H1 (cell line): ENCODE data around the gene TSHB. TPM values are rescaled to one million over a fixed set of nuclear protein-coding genes. Genes with fewer than 3 reads are reported as not detected.

Source experiments
- CTCF ChIA-PET: fragments of 300-600 bp; sonication (Branson Sonifier 250); formaldehyde crosslinking; loops from one replicate; lab custom pipeline; 2021; ENCODE audit not compliant: partially characterized antibody; lab: Charles Lee
- POLR2A ChIA-PET: fragments of 300-600 bp; sonication (Branson Sonifier 250); formaldehyde crosslinking; loops from one replicate; lab custom pipeline; 2021; ENCODE audit warnings: inconsistent platforms; ENCODE audit not compliant: partially characterized antibody; lab: Charles Lee
- DNase-seq, 2 experiments: peaks; one replicate each; pipeline versions ENCODE4 v3.0.0 to v3.0.0-alpha.2; 2010 to 2022; ENCODE audit warnings: low spot score in 2 of 2, low read depth in 1 of 2, mixed read lengths in 1 of 2
- FAIRE-seq: peaks from 2 replicates; lab custom pipeline; 2011; peaks lifted over from hg19 to GRCh38; lab: Jason Lieb, UNC
- H2AFZ ChIP-seq: 2 replicates; pipeline ENCODE4 v1.8.1; 2012; ENCODE audit warnings: low read length, inconsistent platforms
- H2AK5ac ChIP-seq: 2 replicates; pipeline ENCODE4 v1.6.1; 2013; ENCODE audit warnings: low read depth, low read length
- H2BK120ac ChIP-seq: replicated peaks from 2 replicates; pipeline ENCODE3; 2013; ENCODE audit warnings: low read depth, low read length, inconsistent platforms
- H2BK12ac ChIP-seq: 2 replicates; pipeline ENCODE4 v1.6.1; 2013; ENCODE audit warnings: low read depth, low read length
- H2BK15ac ChIP-seq: 2 replicates; pipeline ENCODE4 v1.6.1; 2013; ENCODE audit warnings: low read length
- H2BK20ac ChIP-seq: 2 replicates; pipeline ENCODE4 v1.6.1; 2013; ENCODE audit warnings: low read length
- H2BK5ac ChIP-seq: 2 replicates; pipeline ENCODE4 v1.6.1; 2013; ENCODE audit warnings: low read depth, low read length
- H3K14ac ChIP-seq: 2 replicates; pipeline ENCODE4 v1.6.1; 2013; ENCODE audit warnings: inconsistent platforms; ENCODE audit not compliant: insufficient read length
- H3K18ac ChIP-seq: 2 replicates; pipeline ENCODE4 v1.6.1; 2013; ENCODE audit warnings: low read length; ENCODE audit errors: extremely low read depth
- H3K23ac ChIP-seq: 2 replicates; pipeline ENCODE4 v1.6.1; 2013; ENCODE audit warnings: inconsistent platforms; ENCODE audit not compliant: insufficient read length
- H3K23me2 ChIP-seq: 2 replicates; pipeline ENCODE4 v1.6.1; 2013; ENCODE audit warnings: low read depth, low read length
- H3K27ac ChIP-seq: 2 replicates; pipeline ENCODE4 v1.6.1; 2011; ENCODE audit warnings: low read depth, low read length, inconsistent platforms
- H3K27me3 ChIP-seq, 4 experiments: replicated peaks in 1 of 4; 1 replicate in 1 of 4; 2 replicates in 3 of 4; pipeline versions ENCODE4 v1.6.1 to v1.8.1; 2011 to 2013; ENCODE audit warnings: low read length in 3 of 4, mild to moderate bottlenecking in 3 of 4, inconsistent platforms in 2 of 4, mixed read lengths in 2 of 4, moderate library complexity in 1 of 4; ENCODE audit not compliant: control insufficient read depth in 3 of 4, insufficient read depth in 3 of 4; ENCODE audit errors: extremely low read depth in 1 of 4
- H3K36me3 ChIP-seq, 4 experiments: 2 replicates each; pipeline versions ENCODE4 v1.6.1 to v1.8.1; 2011 to 2013; ENCODE audit warnings: mild to moderate bottlenecking in 4 of 4, low read length in 3 of 4, moderate library complexity in 2 of 4, control low read depth in 1 of 4, inconsistent platforms in 1 of 4; ENCODE audit not compliant: insufficient read depth in 4 of 4, control insufficient read depth in 2 of 4
- H3K4ac ChIP-seq: replicated peaks from 2 replicates; pipeline ENCODE3; 2013; ENCODE audit warnings: low read length, low read depth, mixed read lengths, inconsistent platforms; ENCODE audit not compliant: insufficient read length
- H3K4me1 ChIP-seq, 4 experiments: replicated peaks in 1 of 4; 1 replicate in 1 of 4; 2 replicates in 3 of 4; pipeline versions ENCODE4 v1.6.1 to v1.8.1; 2011 to 2013; ENCODE audit warnings: low read length in 3 of 4, inconsistent platforms in 2 of 4, mixed read lengths in 1 of 4; ENCODE audit not compliant: insufficient read depth in 4 of 4, control insufficient read depth in 3 of 4
- H3K4me2 ChIP-seq, 2 experiments: 2 replicates each; pipeline versions ENCODE4 v1.6.1 to v1.8.1; 2011 to 2013; ENCODE audit warnings: low read depth in 2 of 2, low read length in 2 of 2, control low read depth in 1 of 2, inconsistent platforms in 1 of 2, mild to moderate bottlenecking in 1 of 2; ENCODE audit not compliant: insufficient read depth in 1 of 2
- H3K4me3 ChIP-seq, 4 experiments: fragments of 200-600, 300-600 bp in 1 of 4; sonication (generic), shearing (Covaris generic), sonication (Bioruptor Twin) in 1 of 4; 2 replicates each; pipeline versions ENCODE4 v1.5.1 to v1.8.1; 2011 to 2016; ENCODE audit warnings: low read length in 4 of 4, low read depth in 3 of 4, control low read depth in 2 of 4, inconsistent platforms in 2 of 4, mild to moderate bottlenecking in 2 of 4, mixed read lengths in 1 of 4, moderate library complexity in 1 of 4; ENCODE audit not compliant: insufficient read depth in 2 of 4; ENCODE audit errors: extremely low read depth in 1 of 4
- H3K56ac ChIP-seq: replicated peaks from 2 replicates; pipeline ENCODE3; 2013; ENCODE audit warnings: low read depth, mild to moderate bottlenecking, mixed read lengths, low read length, inconsistent platforms; ENCODE audit not compliant: insufficient read length
- H3K79me1 ChIP-seq: 2 replicates; pipeline ENCODE4 v1.6.1; 2013; ENCODE audit warnings: low read depth, low read length, control low read depth
- H3K79me2 ChIP-seq, 2 experiments: 2 replicates each; pipeline versions ENCODE4 v1.6.1 to v1.8.1; 2012 to 2013; ENCODE audit warnings: low read length in 2 of 2, mild to moderate bottlenecking in 2 of 2, inconsistent platforms in 1 of 2; ENCODE audit not compliant: insufficient read depth in 2 of 2, control insufficient read depth in 1 of 2
- H3K9ac ChIP-seq, 4 experiments: replicated peaks in 1 of 4; 1 replicate in 1 of 4; 2 replicates in 3 of 4; pipeline versions ENCODE4 v1.6.1 to v1.8.1; 2011 to 2013; ENCODE audit warnings: low read depth in 3 of 4, low read length in 3 of 4, control low read depth in 2 of 4, mild to moderate bottlenecking in 2 of 4, moderate library complexity in 2 of 4, inconsistent platforms in 1 of 4; ENCODE audit errors: extremely low read depth in 1 of 4
- H3K9me3 ChIP-seq, 2 experiments: 2 replicates each; pipeline versions ENCODE4 v1.6.1 to v1.8.1; 2012 to 2013; ENCODE audit warnings: mild to moderate bottlenecking in 2 of 2, moderate library complexity in 2 of 2, control low read depth in 1 of 2, inconsistent platforms in 1 of 2, low read depth in 1 of 2, low read length in 1 of 2, mixed read lengths in 1 of 2; ENCODE audit not compliant: insufficient read depth in 2 of 2
- H4K20me1 ChIP-seq, 2 experiments: replicated peaks in 1 of 2; 2 replicates each; pipeline versions ENCODE3 to v1.8.1; 2011 to 2013; ENCODE audit warnings: inconsistent platforms in 2 of 2, low read length in 2 of 2, mild to moderate bottlenecking in 1 of 2; ENCODE audit not compliant: insufficient read depth in 2 of 2, control insufficient read depth in 1 of 2
- H4K5ac ChIP-seq: 2 replicates; pipeline ENCODE4 v1.6.1; 2013; ENCODE audit warnings: low read length, low read depth, mixed read lengths, inconsistent platforms; ENCODE audit not compliant: insufficient read length
- H4K8ac ChIP-seq: 2 replicates; pipeline ENCODE4 v1.8.0; 2013; ENCODE audit warnings: mild to moderate bottlenecking, moderate library complexity, low read length, inconsistent platforms; ENCODE audit not compliant: insufficient read depth; ENCODE audit errors: extremely low read depth
- H4K91ac ChIP-seq: replicated peaks from 2 replicates; pipeline ENCODE3; 2013; ENCODE audit warnings: low read length, mixed read lengths, inconsistent platforms; ENCODE audit not compliant: insufficient read length
- CBX5 ChIP-seq: fragments of 300-800, 300-1000 bp; sonication (generic); IDR thresholded peaks from 2 replicates; pipeline ENCODE4 v1.7.1; 2016; ENCODE audit warnings: antibody characterized with exemption, low read length, low read depth
- CREB1 ChIP-seq: IDR thresholded peaks from 2 replicates; pipeline ENCODE4 v1.6.1; 2012; ENCODE audit warnings: inconsistent platforms
- CTBP2 ChIP-seq: IDR thresholded peaks from 2 replicates; pipeline ENCODE4 v1.7.0; 2011; ENCODE audit warnings: borderline replicate concordance, mild to moderate bottlenecking, moderate library complexity, mixed read lengths, low read length; ENCODE audit not compliant: insufficient read depth, insufficient read length
- CTCF ChIP-seq, 3 experiments: IDR thresholded peaks; 1 replicate in 2 of 3; 2 replicates in 1 of 3; pipeline versions ENCODE4 v1.5.1 to v1.6.1; 2011; ENCODE audit warnings: low read length in 3 of 3, mild to moderate bottlenecking in 3 of 3, inconsistent platforms in 2 of 3, low read depth in 1 of 3, moderate library complexity in 1 of 3; ENCODE audit not compliant: insufficient read depth in 1 of 3; ENCODE audit errors: control extremely low read depth in 1 of 3
- GABPA ChIP-seq: IDR thresholded peaks from 2 replicates; pipeline ENCODE4 v1.6.1; 2011; ENCODE audit warnings: mild to moderate bottlenecking, low read length, moderate library complexity, borderline replicate concordance; ENCODE audit not compliant: insufficient read depth
- JUN ChIP-seq: IDR thresholded peaks from 2 replicates; pipeline ENCODE4 v1.6.1; 2011; ENCODE audit warnings: low read depth, mild to moderate bottlenecking, improper control_type of control experiment, low read length
- NRF1 ChIP-seq: IDR thresholded peaks from 2 replicates; pipeline ENCODE4 v1.6.1; 2011; ENCODE audit warnings: mild to moderate bottlenecking, low read depth, low read length, improper control_type of control experiment
- POLR2AphosphoS5 ChIP-seq: IDR thresholded peaks from 2 replicates; pipeline ENCODE4 v1.6.1; 2011; ENCODE audit warnings: low read depth, low read length
- RXRA ChIP-seq: IDR thresholded peaks from 2 replicates; pipeline ENCODE4 v1.6.1; 2011; ENCODE audit warnings: low read depth, mild to moderate bottlenecking, low read length, moderate library complexity; ENCODE audit not compliant: insufficient read depth
- SIN3A ChIP-seq, 2 experiments: IDR thresholded peaks in 1 of 2; conservative IDR thresholded peaks in 1 of 2; 2 replicates each; pipeline ENCODE4 v1.6.1; 2011 to 2012; ENCODE audit warnings: low read length in 2 of 2, improper control_type of control experiment in 1 of 2, low read depth in 1 of 2, mild to moderate bottlenecking in 1 of 2
- SIRT6 ChIP-seq: IDR thresholded peaks from one replicate; pipeline ENCODE4 v1.7.1; 2012; ENCODE audit warnings: low read length, inconsistent platforms
- SP2 ChIP-seq: IDR thresholded peaks from 2 replicates; pipeline ENCODE4 v1.6.1; 2012; ENCODE audit warnings: mild to moderate bottlenecking, low read length, inconsistent platforms
- TEAD4 ChIP-seq: IDR thresholded peaks from 2 replicates; pipeline ENCODE4 v1.6.1; 2012; ENCODE audit warnings: low read depth, low read length, inconsistent platforms, mixed read lengths
- WGBS, 2 experiments: shearing (Covaris generic) in 1 of 2; methylation state at CpG; one replicate each; pipeline versions ENCODE4 v1.1.6 to v1.1.7; 2013 to 2015; ENCODE audit warnings: low lambda C conversion rate in 2 of 2, mixed read lengths in 2 of 2, inconsistent platforms in 1 of 2, low coverage in 1 of 2, missing lambda C conversion rate in 1 of 2; ENCODE audit not compliant: insufficient replicate concordance in 2 of 2, insufficient coverage in 1 of 2, insufficient read length in 1 of 2; ENCODE audit errors: extremely low coverage in 1 of 2, missing lambda C conversion rate in 1 of 2; 5-methylcytosine and 5-hydroxymethylcytosine counted together
- polyA plus RNA-seq, 7 experiments: library from polyadenylated mRNA; depleted of rRNA in 3 of 7; stranded (reverse) in 5 of 7; unstranded in 2 of 7; fragments of >200 nt in 5 of 7; fragments of 200-250 nt in 2 of 7; gene quantifications; 1 replicate in 5 of 7; 2 replicates in 1 of 7; 4 replicates in 1 of 7; pipeline versions ENCODE4 v1.2.1 to v1.2.3, GENCODE V29; 2011 to 2013; ENCODE audit warnings: missing spikeins in 2 of 7, mixed read lengths in 2 of 7
- total RNA-seq: library from RNA; stranded (reverse); fragmentation: NEBNext Ultra II Directional; extraction: Animal tissue kit (Norgen Biotek cat#: 25700); gene quantifications from 2 replicates; pipeline ENCODE4 v1.2.1, GENCODE V29; 2021

The TSHB gene
- total and polyA plus RNA-seq, 2 of the 8 experiments (the other 6 are each of a cell fraction or from before 2014, with no cell fraction given), result not detected

DNA sequence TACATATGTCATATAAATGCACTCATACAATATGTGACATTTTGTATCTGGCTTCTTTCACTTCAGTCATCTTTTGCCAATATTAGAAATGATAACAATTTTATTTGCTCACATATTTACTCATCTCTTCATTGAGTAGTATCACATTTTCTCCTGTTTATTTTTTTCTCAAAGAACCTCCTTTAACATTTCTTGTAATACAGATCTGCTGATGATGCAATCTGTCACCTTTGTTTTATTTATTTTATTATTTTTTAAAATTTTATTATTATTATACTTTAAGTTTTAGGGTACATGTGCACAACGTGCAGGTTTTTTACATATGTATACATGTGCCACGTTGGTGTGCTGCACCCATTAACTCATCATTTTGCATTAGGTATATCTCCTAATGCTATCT, 15.8 kb upstream of the TSHB start:
- Histone ChIP-seq H3K27me3 (no peaks in the 10 kb centered on the region), H4K20me1 (no peaks in the 10 kb centered on the region), H4K5ac (no peak overlapping the region), H2AK5ac (no peak overlapping the region), H3K36me3 (no peaks in the 10 kb centered on the region), H2BK15ac (no peak overlapping the region), H2BK20ac (no peak overlapping the region), H3K23me2 (no peaks in the 10 kb centered on the region), H3K9ac (no peak overlapping the region), H3K4ac (no peak overlapping the region), H3K56ac (no peak overlapping the region), H3K79me1 (no peaks in the 10 kb centered on the region), H3K4me2 (no peak overlapping the region), H4K91ac (no peak overlapping the region), H4K8ac (no peak overlapping the region), H2AFZ (no peak overlapping the region), H3K18ac (no peak overlapping the region), H2BK120ac (no peak overlapping the region), H3K23ac (no peak overlapping the region), H3K79me2 (no peaks in the 10 kb centered on the region), H2BK12ac (no peak overlapping the region), H3K9me3 (no peaks in the 10 kb centered on the region), H3K14ac (no peak overlapping the region), H3K27ac (no peak overlapping the region), H3K4me1 (no peaks in the 10 kb centered on the region), H2BK5ac (no peak overlapping the region), H3K4me3 (no peak overlapping the region)
- CTCF ChIA-PET, result no interaction called here
- WGBS, 2 experiments, result 94% methylated on average over 2 of the region's 2 CpGs; no CpG with 5 or more reads in 1 of the 2 experiments
- POLR2A ChIA-PET, result no interaction called here
- DNase-seq, result no peak
- no peak for FAIRE-seq
- no peak for TF ChIP-seq GABPA
- TF ChIP-seq CTCF (IDR thresholded peaks at IDR 0.05; ENCODE audit: control extremely low read depth in 1 of 3, insufficient read depth in 1 of 3, low read depth in 1 of 3, low read length in 3 of 3), result no peak
- no peak for TF ChIP-seq SP2
- no peak for TF ChIP-seq SIN3A (conservative IDR thresholded peaks at IDR 0.05 in 1 of 2, IDR thresholded peaks at IDR 0.05 in 1 of 2; ENCODE audit: low read depth in 1 of 2, low read length in 2 of 2)
- no peak for TF ChIP-seq NRF1
- TF ChIP-seq SIRT6, result no peak
- no peak for TF ChIP-seq JUN
- TF ChIP-seq POLR2AphosphoS5, result no peak
- no peak for TF ChIP-seq TEAD4
- TF ChIP-seq RXRA, result no peak
- TF ChIP-seq CBX5, result no peak
- TF ChIP-seq CTBP2, result no peak
- TF ChIP-seq CREB1, result no peak
